ENCODE data around the gene SLC50A1.

SLC50A1 gene

DNA sequence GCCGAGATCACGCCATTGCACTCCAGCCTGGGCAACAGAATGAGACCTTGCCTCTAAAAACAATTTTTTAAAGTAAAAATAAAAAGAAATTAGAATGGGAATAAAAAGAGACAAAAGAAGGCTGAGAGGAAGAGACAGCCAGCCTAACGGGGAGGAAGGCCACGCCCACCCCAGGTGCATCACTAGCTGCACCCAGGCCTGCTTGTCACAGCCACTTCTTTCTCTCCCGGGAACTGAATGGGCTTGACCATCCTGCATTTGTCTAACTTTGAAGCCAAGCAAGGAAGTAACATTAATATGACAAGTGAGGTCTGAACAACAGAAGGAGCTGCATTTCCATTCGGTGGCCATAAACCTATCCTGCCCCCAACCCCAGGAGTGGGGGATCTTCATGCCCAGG, 28.8 kb upstream of the SLC50A1 start:
- no peak for DNase-seq (ENCODE audit: low read depth)
- H3K4me3 ChIP-seq (ENCODE audit: low read depth, low read length): no peak overlapping the region
- TF ChIP-seq, protein P1, sequence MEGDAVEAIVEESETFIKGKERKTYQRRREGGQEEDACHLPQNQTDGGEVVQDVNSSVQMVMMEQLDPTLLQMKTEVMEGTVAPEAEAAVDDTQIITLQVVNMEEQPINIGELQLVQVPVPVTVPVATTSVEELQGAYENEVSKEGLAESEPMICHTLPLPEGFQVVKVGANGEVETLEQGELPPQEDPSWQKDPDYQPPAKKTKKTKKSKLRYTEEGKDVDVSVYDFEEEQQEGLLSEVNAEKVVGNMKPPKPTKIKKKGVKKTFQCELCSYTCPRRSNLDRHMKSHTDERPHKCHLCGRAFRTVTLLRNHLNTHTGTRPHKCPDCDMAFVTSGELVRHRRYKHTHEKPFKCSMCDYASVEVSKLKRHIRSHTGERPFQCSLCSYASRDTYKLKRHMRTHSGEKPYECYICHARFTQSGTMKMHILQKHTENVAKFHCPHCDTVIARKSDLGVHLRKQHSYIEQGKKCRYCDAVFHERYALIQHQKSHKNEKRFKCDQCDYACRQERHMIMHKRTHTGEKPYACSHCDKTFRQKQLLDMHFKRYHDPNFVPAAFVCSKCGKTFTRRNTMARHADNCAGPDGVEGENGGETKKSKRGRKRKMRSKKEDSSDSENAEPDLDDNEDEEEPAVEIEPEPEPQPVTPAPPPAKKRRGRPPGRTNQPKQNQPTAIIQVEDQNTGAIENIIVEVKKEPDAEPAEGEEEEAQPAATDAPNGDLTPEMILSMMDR (IDR thresholded peaks at IDR 0.05; ENCODE audit: control insufficient read depth, extremely low read depth, insufficient read depth): no peak

DNA sequence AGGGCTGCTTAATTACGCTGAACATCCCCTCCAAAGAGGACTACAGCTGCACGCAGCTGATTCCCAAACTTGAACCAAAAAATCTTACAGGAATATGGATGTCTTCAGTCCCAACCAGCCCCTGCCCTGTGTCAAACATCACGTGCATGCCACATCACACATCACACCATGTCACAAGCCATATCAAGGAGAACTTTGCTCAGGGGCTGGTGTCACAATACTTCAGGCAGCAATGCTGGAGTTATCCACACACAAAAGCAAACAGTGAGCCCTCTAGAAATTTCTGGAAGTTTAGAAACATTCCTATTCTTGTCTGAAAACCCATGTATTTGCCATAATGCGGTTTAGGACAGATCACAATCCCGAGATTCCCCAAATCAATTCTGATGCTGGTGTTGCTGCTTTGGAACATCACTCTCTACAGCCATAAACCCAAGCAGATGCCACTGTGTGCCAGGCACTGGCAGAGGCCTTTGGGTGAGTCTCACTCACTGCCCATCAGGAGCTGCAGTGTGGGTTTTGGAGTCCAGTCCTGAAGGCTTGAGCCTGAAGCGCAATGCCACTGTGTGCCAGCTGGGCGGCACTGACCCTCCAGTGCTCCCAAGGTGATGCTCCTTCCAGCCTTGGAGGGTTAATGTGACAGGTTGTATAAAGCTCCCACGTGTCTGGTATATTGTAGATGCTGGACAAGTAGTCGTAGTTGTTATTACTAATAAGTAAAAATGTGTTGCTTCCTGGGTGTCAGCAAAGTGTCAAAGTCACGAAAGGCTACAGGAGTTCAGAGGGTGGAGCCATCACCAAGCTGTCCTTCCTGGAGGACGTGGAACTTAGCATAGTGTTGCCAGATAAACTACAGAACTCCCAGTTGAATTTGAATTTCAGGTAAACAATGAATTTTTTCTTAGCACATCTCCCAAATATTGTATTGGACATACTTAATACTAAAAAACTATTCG, 28.1 kb upstream of the SLC50A1 start:
- no peak overlapping the region for H3K4me3 ChIP-seq (ENCODE audit: low read depth, low read length)
- TF ChIP-seq, protein P1 (IDR thresholded peaks at IDR 0.05; ENCODE audit: control insufficient read depth, extremely low read depth, insufficient read depth): no peak
- no peak for DNase-seq (ENCODE audit: low read depth)

DNA sequence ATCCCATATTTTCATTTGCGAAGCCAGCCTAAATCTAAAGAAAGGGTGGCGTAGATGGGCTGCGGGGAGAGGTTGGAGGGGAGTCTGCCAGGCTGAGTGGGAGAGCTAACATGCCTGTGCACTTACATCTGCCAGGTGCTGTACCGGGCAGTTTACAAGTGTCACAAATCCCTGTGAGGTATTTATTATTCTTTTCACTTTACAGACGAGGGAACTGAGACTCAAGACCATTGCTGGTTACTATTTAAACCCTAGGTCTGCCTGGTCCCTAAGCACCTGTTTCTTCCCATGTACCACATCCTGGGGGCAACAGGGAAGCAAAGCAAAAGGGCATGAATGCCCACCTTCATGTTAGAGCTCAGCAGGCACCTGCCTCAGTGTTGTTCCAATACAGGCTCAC, 27.4 kb upstream of the SLC50A1 start:
- DNase-seq (ENCODE audit: low read depth): no peak
- TF ChIP-seq, protein P1 (IDR thresholded peaks at IDR 0.05; ENCODE audit: control insufficient read depth, extremely low read depth, insufficient read depth): no peak
- no peak overlapping the region for H3K4me3 ChIP-seq (ENCODE audit: low read depth, low read length)

DNA sequence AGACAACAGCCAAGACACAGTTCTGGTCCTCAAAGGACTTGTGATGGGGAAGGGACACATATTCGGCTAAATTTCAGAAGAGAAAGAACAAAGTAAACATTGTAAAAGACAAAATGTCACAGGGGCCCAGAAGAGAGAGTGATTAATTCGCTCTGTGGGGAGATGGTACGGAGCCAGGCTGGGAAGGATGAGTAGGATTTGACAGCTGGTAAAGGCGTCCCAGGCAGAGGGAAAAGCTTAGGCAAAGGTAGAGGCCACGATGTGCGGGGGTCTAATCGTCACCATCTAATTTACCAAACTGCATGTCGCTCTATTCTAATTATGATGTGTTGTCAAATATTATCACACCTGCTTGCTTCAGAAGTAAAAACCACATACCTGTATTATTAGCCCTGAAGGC, 25.3 kb upstream of the SLC50A1 start:
- DNase-seq (ENCODE audit: low read depth): no peak
- TF ChIP-seq, protein P1 (IDR thresholded peaks at IDR 0.05; ENCODE audit: control insufficient read depth, extremely low read depth, insufficient read depth): no peak

DNA sequence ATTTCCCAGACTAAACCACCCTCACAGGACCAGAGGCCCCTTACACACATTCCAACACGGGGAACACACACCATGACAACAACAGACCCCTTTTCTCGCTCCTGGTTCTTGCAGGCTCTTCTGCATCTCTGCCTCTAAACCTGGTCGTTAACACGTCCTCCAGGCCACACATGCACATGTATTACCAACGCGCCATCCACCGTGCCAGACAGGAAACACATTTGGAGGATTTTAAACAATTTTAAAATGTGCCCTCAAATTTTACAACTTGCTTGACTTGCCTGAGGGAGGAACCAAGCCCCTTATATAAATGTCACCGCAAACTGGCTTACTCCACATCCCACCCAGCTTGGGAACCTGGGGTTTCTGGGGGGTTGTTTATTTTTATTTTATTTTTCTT, 24.8 kb upstream of the SLC50A1 start:
- TF ChIP-seq, protein P1 (IDR thresholded peaks at IDR 0.05; ENCODE audit: control insufficient read depth, extremely low read depth, insufficient read depth): no peak
- no peak for DNase-seq (ENCODE audit: low read depth)
- H3K4me3 ChIP-seq (ENCODE audit: low read depth, low read length): no peak overlapping the region

More for the DNA sequence above, 25.3 kb upstream of the SLC50A1 start:
- no peak overlapping the region for H3K4me3 ChIP-seq (ENCODE audit: low read depth, low read length)

DNA sequence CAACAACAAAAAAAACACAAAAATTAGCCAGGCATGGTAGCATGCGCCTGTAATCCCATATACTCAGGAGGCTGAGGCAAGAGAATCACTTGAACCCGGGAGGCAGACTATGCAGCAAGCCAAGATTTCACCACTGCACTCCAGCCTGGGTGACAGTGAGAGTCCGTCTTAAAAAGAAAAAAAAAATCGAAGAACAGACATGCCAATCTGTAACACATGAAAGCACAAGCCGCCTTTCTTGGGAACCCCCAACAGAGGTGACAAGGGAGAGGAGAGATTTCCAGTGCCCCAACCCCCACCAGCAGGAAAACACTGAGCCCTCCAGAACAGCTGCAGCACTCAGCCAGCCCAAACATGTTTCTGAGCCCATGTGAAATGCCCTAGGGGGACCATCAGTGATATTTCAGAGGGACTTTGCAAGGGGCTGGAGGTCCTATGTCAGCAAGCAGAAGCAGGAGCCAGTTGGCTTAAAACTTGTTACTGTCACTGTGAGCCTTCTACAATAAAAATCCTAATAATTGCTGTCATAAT, 22.1 kb upstream of the SLC50A1 start:
- TF ChIP-seq, protein P1 (IDR thresholded peaks at IDR 0.05; ENCODE audit: control insufficient read depth, extremely low read depth, insufficient read depth): no peak
- no peak overlapping the region for H3K4me3 ChIP-seq (ENCODE audit: low read depth, low read length)
- no peak for DNase-seq (ENCODE audit: low read depth)

Data from LNCaP clone FGC (cell line).